ENCODE data around the gene CCT6A.
A peak's percentile ranks its signal among the peaks of the same experiment; 100 is the strongest.
"Not testable (repeated sequence)": the region's sequence is repeated elsewhere in the genome, so short reads cannot be mapped to it uniquely, and the experiment has no call there.

CCT6A gene

DNA sequence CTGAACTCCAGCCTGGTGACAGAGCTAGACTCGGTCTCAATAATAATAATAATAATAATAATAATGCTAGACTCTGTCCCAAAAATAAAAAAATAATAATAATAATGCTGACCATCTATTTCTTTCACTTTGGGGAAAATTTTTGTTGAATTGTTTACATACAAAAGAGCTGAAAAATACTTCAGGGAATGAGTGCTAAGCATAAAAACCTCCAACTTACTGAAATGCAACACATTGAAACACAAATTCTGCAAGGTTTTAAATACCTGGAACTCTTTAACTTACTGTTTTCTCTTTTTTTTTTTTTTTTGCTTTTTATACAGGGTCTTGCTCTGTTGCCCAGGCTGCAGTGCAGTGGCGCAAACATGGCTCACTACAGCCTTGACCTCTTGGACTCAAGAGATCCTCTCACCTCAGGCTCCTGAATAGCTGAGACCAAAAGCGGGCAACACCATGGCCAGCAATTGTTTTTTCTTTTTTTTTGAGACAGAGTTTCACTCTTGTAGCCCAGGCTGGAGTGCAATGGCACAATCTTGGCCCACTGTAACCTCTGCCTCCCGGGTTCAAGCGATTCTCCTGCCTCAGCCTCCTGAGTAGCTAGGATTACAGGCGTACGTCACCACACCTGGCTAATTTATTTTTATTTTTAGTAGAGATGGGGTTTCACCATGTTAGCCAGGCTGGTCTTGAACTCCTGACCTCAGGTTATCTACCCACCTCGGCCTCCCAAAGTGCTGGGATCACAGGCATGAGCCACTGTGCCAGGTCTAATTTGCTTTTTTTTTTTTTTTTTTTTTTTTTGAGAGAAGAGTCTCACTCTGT lies 46.8 kb downstream of the CCT6A start:
- CTCF ChIA-PET; H3K27ac ChIP-seq (ENCODE audit: extremely low read depth, low read depth, low read length); H3K4me1 ChIP-seq (ENCODE audit: control insufficient read depth, insufficient read depth, low read length); H3K9me3 ChIP-seq (ENCODE audit: control insufficient read depth, insufficient read depth, low read depth, low read length); H3K4me3 ChIP-seq (ENCODE audit: low read depth, low read length): not testable (repeated sequence)
- peaks cover 35 to 42% of the 10 kb centered on the region in 2 experiments for H3K36me3 ChIP-seq (ENCODE audit: control insufficient read depth in 2 of 2, insufficient read depth in 1 of 2, low read length in 2 of 2)
- POLR2A ChIA-PET = interaction anchor here (0.7 to 1.2 kb wide), 3 partner anchors 29 to 332 kb away, joined by 3 to 11 read pairs (median 4); partner anchors contain the start of genes CCT6A and PSPH
- TF ChIP-seq ZNF121 (tag by site-specific recombination; IDR thresholded peaks at IDR 0.05) = peak; percentile 54; the same call in 1 of the 2 replicates

DNA sequence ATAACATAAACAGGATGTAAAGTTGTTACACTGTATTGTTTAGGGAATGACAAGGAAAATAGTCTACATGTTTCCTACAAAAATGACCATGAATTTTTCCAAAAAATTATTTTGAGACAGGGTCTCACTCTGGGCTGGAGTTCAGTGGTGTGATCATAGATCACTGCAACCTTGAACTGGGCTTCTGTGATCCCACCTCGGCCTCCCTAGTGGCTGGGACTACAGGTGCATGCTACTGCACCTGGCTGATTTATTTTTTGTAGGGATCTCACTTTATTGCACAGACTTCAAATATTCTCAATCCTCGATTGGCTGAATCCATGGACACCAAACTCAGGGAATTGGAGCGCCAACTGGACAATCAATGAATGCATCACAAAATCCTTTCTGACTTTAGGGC lies 48.1 kb downstream of the CCT6A start:
- Histone ChIP-seq H3K4me1 (ENCODE audit: control insufficient read depth, insufficient read depth, low read length) (no peaks in the 10 kb centered on the region), H3K9me3 (ENCODE audit: control insufficient read depth, insufficient read depth, low read depth, low read length) (no peaks in the 10 kb centered on the region), H3K36me3 (ENCODE audit: control insufficient read depth in 2 of 2, insufficient read depth in 1 of 2, low read length in 2 of 2) (peaks cover 39 to 52% of the 10 kb centered on the region in 2 experiments), H3K27ac (ENCODE audit: extremely low read depth, low read depth, low read length) (no peak overlapping the region), H3K4me3 (ENCODE audit: low read depth, low read length) (no peak overlapping the region)
- ChIA-PET POLR2A (interaction anchor here (0.9 to 1.2 kb wide), 2 partner anchors 35 to 48 kb away, joined by 3 to 11 read pairs; partner anchors contain the start of genes CCT6A, PSPH and SUMF2), CTCF (interaction anchor here (0.7 kb wide), 1 partner anchor 647 kb away, joined by 3 read pairs; no protein-coding TSS in a partner anchor)
- TF ChIP-seq ZNF133 (tag by site-specific recombination; IDR thresholded peaks at IDR 0.05) (no peak), ZNF146 (tag by site-specific recombination; IDR thresholded peaks at IDR 0.05) (no peak), ZNF292 (tag by site-specific recombination; IDR thresholded peaks at IDR 0.05; ENCODE audit: borderline replicate concordance, low read depth) (no peak), ZNF302 (tag by site-specific recombination; IDR thresholded peaks at IDR 0.05; ENCODE audit: low read depth) (no peak), ZNF785 (tag by site-specific recombination; IDR thresholded peaks at IDR 0.05) (no peak), ZNF664 (tag by site-specific recombination; IDR thresholded peaks at IDR 0.05) (no peak), ZNF791 (tag by site-specific recombination; IDR thresholded peaks at IDR 0.05) (no peak), ZNF548 (tag by site-specific recombination; IDR thresholded peaks at IDR 0.05) (no peak), MYNN (tag by site-specific recombination; IDR thresholded peaks at IDR 0.05; ENCODE audit: borderline replicate concordance) (no peak), ZNF184 (tag by site-specific recombination; IDR thresholded peaks at IDR 0.05) (no peak), ZBTB17 (tag by site-specific recombination; IDR thresholded peaks at IDR 0.05) (no peak)
- TF ChIP-seq, protein P1, sequence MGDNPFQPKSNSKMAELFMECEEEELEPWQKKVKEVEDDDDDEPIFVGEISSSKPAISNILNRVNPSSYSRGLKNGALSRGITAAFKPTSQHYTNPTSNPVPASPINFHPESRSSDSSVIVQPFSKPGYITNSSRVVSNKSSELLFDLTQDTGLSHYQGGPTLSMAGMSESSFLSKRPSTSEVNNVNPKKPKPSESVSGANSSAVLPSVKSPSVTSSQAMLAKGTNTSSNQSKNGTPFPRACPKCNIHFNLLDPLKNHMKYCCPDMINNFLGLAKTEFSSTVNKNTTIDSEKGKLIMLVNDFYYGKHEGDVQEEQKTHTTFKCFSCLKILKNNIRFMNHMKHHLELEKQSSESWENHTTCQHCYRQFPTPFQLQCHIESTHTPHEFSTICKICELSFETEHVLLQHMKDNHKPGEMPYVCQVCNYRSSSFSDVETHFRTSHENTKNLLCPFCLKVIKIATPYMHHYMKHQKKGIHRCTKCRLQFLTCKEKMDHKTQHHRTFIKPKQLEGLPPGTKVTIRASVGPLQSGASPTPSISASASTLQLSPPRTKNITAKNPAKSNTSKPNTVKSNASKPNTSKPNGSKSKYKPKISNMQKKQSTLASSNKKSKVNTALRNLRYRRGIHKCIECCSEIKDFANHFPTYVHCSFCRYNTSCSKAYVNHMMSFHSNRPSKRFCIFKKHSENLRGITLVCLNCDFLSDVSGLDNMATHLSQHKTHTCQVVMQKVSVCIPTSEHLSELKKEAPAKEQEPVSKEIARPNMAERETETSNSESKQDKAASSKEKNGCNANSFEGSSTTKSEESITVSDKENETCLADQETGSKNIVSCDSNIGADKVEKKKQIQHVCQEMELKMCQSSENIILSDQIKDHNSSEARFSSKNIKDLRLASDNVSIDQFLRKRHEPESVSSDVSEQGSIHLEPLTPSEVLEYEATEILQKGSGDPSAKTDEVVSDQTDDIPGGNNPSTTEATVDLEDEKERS (tag by site-specific recombination; IDR thresholded peaks at IDR 0.05) = no peak
- TF ChIP-seq, protein P2, sequence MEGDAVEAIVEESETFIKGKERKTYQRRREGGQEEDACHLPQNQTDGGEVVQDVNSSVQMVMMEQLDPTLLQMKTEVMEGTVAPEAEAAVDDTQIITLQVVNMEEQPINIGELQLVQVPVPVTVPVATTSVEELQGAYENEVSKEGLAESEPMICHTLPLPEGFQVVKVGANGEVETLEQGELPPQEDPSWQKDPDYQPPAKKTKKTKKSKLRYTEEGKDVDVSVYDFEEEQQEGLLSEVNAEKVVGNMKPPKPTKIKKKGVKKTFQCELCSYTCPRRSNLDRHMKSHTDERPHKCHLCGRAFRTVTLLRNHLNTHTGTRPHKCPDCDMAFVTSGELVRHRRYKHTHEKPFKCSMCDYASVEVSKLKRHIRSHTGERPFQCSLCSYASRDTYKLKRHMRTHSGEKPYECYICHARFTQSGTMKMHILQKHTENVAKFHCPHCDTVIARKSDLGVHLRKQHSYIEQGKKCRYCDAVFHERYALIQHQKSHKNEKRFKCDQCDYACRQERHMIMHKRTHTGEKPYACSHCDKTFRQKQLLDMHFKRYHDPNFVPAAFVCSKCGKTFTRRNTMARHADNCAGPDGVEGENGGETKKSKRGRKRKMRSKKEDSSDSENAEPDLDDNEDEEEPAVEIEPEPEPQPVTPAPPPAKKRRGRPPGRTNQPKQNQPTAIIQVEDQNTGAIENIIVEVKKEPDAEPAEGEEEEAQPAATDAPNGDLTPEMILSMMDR (tag by site-specific recombination; IDR thresholded peaks at IDR 0.05) = no peak
- TF ChIP-seq, protein P3, sequence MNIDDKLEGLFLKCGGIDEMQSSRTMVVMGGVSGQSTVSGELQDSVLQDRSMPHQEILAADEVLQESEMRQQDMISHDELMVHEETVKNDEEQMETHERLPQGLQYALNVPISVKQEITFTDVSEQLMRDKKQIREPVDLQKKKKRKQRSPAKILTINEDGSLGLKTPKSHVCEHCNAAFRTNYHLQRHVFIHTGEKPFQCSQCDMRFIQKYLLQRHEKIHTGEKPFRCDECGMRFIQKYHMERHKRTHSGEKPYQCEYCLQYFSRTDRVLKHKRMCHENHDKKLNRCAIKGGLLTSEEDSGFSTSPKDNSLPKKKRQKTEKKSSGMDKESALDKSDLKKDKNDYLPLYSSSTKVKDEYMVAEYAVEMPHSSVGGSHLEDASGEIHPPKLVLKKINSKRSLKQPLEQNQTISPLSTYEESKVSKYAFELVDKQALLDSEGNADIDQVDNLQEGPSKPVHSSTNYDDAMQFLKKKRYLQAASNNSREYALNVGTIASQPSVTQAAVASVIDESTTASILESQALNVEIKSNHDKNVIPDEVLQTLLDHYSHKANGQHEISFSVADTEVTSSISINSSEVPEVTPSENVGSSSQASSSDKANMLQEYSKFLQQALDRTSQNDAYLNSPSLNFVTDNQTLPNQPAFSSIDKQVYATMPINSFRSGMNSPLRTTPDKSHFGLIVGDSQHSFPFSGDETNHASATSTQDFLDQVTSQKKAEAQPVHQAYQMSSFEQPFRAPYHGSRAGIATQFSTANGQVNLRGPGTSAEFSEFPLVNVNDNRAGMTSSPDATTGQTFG (tag by site-specific recombination; IDR thresholded peaks at IDR 0.05; ENCODE audit: borderline replicate concordance) = no peak
- TF ChIP-seq, protein P4, sequence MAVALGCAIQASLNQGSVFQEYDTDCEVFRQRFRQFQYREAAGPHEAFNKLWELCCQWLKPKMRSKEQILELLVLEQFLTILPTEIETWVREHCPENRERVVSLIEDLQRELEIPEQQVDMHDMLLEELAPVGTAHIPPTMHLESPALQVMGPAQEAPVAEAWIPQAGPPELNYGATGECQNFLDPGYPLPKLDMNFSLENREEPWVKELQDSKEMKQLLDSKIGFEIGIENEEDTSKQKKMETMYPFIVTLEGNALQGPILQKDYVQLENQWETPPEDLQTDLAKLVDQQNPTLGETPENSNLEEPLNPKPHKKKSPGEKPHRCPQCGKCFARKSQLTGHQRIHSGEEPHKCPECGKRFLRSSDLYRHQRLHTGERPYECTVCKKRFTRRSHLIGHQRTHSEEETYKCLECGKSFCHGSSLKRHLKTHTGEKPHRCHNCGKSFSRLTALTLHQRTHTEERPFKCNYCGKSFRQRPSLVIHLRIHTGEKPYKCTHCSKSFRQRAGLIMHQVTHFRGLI (tag by site-specific recombination; IDR thresholded peaks at IDR 0.05) = no peak
- TF ChIP-seq, protein P5, sequence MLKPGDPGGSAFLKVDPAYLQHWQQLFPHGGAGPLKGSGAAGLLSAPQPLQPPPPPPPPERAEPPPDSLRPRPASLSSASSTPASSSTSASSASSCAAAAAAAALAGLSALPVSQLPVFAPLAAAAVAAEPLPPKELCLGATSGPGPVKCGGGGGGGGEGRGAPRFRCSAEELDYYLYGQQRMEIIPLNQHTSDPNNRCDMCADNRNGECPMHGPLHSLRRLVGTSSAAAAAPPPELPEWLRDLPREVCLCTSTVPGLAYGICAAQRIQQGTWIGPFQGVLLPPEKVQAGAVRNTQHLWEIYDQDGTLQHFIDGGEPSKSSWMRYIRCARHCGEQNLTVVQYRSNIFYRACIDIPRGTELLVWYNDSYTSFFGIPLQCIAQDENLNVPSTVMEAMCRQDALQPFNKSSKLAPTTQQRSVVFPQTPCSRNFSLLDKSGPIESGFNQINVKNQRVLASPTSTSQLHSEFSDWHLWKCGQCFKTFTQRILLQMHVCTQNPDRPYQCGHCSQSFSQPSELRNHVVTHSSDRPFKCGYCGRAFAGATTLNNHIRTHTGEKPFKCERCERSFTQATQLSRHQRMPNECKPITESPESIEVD (tag by site-specific recombination; IDR thresholded peaks at IDR 0.05) = no peak

DNA sequence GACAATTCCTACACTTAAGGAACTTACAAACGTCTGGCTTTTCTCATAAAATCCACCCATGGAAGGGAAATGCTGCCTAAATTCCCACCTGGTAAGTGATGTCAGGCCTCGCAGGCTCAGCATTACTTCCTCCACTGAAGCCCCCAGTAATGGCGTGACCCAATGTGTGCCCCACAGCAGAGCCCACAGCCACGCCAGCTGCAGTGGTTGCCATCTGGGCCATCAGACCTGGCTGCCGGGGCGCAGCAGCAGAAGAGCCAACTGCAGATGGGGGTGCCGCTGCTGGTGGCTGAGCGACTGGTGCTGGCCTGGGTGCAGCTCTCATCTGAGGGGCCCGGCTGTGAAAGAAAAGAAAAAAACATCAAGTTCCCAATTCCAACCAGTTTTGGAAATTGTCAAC lies 52.6 kb downstream of the CCT6A start:
- not testable (repeated sequence) for H3K27ac ChIP-seq (ENCODE audit: extremely low read depth, low read depth, low read length)
- CTCF ChIA-PET = interaction anchor here (0.6 to 0.7 kb wide), 3 partner anchors 112 to 260 kb away, joined by 3 to 8 read pairs (median 5); no protein-coding TSS in a partner anchor

More for the DNA sequence above, 52.6 kb downstream of the CCT6A start:
- H3K4me3 ChIP-seq (ENCODE audit: low read depth, low read length); POLR2A ChIA-PET; H3K4me1 ChIP-seq (ENCODE audit: control insufficient read depth, insufficient read depth, low read length); H3K9me3 ChIP-seq (ENCODE audit: control insufficient read depth, insufficient read depth, low read depth, low read length): not testable (repeated sequence)
- peaks cover 36 to 52% of the 10 kb centered on the region in 2 experiments for H3K36me3 ChIP-seq (ENCODE audit: control insufficient read depth in 2 of 2, insufficient read depth in 1 of 2, low read length in 2 of 2)
